Mesothelial cell of epicardium (in vitro differentiated cells): ENCODE results near the gene VGLL3. TPM values are rescaled to one million over a fixed set of nuclear protein-coding genes. Genes with fewer than 3 reads are reported as not detected.
"Not testable (repeated sequence)": the region's sequence is repeated elsewhere in the genome, so short reads cannot be mapped to it uniquely, and the experiment has no call there.

Source experiments
- DNase-seq, 2 experiments: peaks; one replicate each; pipeline ENCODE4 v3.0.0; 2021; ENCODE audit warnings: low spot score in 2 of 2; ENCODE audit not compliant: unreplicated experiment in 2 of 2
- H3K27ac Mint-ChIP-seq: 2 replicates; pipeline ENCODE4 v1.8.0; 2021; ENCODE audit warnings: mixed read lengths
- H3K27me3 Mint-ChIP-seq: 2 replicates; pipeline ENCODE4 v1.8.0; 2021; ENCODE audit warnings: low read depth, mixed read lengths
- H3K36me3 Mint-ChIP-seq: 2 replicates; pipeline ENCODE4 v1.8.0; 2021; ENCODE audit warnings: mixed read lengths
- H3K4me1 Mint-ChIP-seq: 2 replicates; pipeline ENCODE4 v1.8.0; 2021; ENCODE audit warnings: mixed read lengths
- H3K4me3 Mint-ChIP-seq: 2 replicates; pipeline ENCODE4 v1.8.0; 2021; ENCODE audit warnings: mild to moderate bottlenecking, moderate library complexity, mixed read lengths
- H3K9me3 Mint-ChIP-seq: 2 replicates; pipeline ENCODE4 v1.8.0; 2021; ENCODE audit warnings: mixed read lengths
- total RNA-seq: library from RNA; stranded (reverse); gene quantifications from 3 replicates; pipeline ENCODE4 v1.2.1, GENCODE V29; 2021
- TF ChIP-seq, protein P1 (sequence below): fragments of 200-600 bp; sonication (generic); IDR thresholded peaks from one replicate; pipeline ENCODE4 v1.5.0; 2021; ENCODE audit warnings: antibody characterized with exemption; ENCODE audit not compliant: unreplicated experiment

Gene VGLL3
- total RNA-seq, 1 donor from 2014 or later, result 11.9 TPM

DNA sequence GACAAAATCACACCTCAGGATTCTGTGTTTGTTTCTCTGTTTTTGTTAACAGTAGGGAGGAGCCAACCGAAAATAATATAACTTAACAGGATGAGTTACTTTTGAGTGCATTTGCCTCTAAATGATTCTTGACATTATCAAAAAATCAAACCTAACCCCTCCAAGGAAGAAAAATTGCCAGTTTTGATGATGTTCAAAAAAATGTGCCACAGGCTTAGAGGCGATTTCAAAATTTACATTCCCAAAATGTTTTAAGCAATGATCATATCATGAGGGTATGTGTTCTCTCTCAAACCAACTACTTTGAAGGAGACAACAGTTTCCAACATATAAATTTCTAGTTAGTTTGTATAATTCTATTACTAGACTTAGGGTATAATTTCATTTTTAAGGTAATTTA, 6.7 kb downstream of the VGLL3 start:
- peaks cover 32% of the 10 kb centered on the region for H3K4me1 Mint-ChIP-seq
- no peak overlapping the region for H3K27ac Mint-ChIP-seq

DNA sequence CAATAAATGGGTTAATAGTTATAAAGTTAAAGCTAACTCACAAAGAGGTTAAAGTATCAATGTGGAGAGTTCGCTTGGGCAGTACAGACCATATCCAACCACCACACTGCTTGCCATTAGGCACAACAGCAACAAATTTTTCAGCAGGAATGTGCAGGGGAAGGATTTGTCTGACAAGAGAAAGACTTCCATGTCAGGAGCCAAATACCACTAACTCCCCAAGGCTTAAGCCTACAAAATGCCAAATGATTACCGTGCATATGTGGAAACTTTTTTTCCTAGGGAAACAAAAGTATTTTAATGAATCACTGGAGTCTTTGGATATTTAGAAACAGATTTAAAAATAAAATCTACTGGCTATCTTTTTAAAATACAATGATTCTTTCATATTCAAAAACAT, 8.1 kb downstream of the VGLL3 start:
- Mint-ChIP-seq H3K27ac (peak overlapping the region; percentile 40), H3K36me3 (no peaks in the 10 kb centered on the region), H3K27me3 (no peaks in the 10 kb centered on the region), H3K4me1 (peaks cover 25% of the 10 kb centered on the region), H3K9me3 (no peaks in the 10 kb centered on the region), H3K4me3 (no peak overlapping the region)
- DNase-seq, result no peak
- TF ChIP-seq, protein P1, sequence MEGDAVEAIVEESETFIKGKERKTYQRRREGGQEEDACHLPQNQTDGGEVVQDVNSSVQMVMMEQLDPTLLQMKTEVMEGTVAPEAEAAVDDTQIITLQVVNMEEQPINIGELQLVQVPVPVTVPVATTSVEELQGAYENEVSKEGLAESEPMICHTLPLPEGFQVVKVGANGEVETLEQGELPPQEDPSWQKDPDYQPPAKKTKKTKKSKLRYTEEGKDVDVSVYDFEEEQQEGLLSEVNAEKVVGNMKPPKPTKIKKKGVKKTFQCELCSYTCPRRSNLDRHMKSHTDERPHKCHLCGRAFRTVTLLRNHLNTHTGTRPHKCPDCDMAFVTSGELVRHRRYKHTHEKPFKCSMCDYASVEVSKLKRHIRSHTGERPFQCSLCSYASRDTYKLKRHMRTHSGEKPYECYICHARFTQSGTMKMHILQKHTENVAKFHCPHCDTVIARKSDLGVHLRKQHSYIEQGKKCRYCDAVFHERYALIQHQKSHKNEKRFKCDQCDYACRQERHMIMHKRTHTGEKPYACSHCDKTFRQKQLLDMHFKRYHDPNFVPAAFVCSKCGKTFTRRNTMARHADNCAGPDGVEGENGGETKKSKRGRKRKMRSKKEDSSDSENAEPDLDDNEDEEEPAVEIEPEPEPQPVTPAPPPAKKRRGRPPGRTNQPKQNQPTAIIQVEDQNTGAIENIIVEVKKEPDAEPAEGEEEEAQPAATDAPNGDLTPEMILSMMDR, result no peak

More for the DNA sequence above, 6.7 kb downstream of the VGLL3 start:
- Mint-ChIP-seq H3K9me3 (no peaks in the 10 kb centered on the region), H3K4me3 (no peak overlapping the region), H3K36me3 (no peaks in the 10 kb centered on the region), H3K27me3 (peaks cover 5% of the 10 kb centered on the region)
- TF ChIP-seq, protein P1, result no peak
- DNase-seq, result no peak

DNA sequence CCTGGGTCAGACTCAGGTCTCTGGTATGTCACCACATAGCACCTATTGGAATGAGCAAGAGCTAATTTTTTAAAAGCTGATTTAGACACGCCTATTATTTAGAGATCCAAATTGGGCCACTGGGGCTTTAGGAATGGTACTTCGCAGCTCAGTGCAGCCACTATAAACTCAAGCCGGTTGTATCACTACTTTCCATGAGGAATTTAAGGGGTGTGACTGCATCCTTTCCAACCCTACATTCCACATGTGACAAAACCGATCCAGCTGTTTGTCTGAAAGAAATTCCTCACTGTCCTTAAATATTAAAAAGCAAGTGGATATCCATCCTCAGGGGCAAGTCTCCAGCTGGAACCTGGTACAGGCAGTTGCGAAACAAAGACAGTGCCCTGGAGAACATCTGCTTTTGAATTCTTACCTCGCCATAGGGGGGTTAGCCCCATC, 12.8 kb downstream of the VGLL3 start:
- TF ChIP-seq, protein P1, result no peak
- Mint-ChIP-seq H3K4me1 (peaks cover 10% of the 10 kb centered on the region), H3K27me3 (no peaks in the 10 kb centered on the region), H3K27ac (no peak overlapping the region), H3K36me3 (no peaks in the 10 kb centered on the region), H3K9me3 (no peaks in the 10 kb centered on the region), H3K4me3 (no peak overlapping the region)
- no peak for DNase-seq

DNA sequence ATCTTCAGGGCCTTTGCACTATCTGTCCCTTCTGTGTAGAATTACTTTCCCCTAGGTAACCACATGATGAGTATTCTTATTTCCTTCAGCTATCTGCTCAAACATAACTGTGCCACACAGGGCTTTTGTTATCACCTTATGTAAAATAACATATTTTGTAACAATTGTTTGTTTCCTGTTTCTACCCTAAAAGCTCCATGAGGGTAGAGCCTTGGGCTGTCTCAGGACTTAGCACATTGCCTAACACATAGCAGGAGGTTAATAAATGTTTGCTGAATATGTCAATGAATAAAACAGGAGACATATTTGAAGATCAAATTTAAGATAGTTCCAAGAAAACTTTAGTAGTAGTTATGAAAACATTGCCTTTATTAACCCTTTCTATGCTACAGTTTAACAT, 14.7 kb downstream of the VGLL3 start:
- Mint-ChIP-seq H3K4me3 (no peak overlapping the region), H3K9me3 (no peaks in the 10 kb centered on the region), H3K27me3 (no peaks in the 10 kb centered on the region), H3K36me3 (no peaks in the 10 kb centered on the region), H3K27ac (no peak overlapping the region), H3K4me1 (peaks cover 5% of the 10 kb centered on the region)
- no peak for DNase-seq
- TF ChIP-seq, protein P1, result no peak

DNA sequence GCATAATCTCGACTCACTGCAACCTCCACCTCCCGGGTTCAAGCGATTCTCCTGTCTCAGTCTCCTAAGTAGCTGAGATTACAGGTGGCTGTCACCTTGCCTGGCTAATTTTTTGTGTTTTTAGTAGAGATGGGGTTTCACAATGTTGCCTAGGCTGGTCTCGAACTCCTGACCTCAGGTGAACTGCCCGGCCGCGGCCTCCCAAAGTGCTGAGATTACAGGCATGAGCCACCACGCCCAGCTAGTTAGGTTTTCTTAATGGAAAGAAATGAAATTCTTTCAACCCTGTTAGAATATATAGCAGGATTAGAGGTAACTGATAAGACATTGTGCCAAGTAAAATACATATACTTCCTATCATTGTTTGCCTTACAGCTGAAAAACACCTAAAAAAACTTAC, 16.8 kb downstream of the VGLL3 start:
- H3K9me3 Mint-ChIP-seq, H3K4me1 Mint-ChIP-seq, H3K27me3 Mint-ChIP-seq, H3K4me3 Mint-ChIP-seq, H3K27ac Mint-ChIP-seq, DNase-seq, H3K36me3 Mint-ChIP-seq: not testable (repeated sequence)

DNA sequence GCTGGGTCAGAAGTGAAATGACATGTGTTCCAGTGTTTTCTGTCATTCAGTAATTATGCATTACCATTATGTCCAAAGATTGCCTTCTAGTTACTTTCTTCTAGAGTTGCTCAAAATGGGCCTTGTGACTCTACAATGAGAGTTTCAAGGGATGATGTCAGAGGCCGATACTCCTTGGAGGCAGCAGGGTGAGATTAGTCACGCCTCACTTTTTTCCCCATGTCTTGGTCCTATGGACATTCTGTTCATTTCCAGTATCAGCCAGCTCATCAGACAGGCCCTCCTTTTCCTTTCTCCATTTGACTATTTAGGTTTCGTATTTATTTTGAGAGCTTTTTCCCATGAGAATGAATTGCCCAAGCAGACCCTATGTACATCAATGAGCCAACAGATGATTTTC, 17.5 kb downstream of the VGLL3 start:
- no peak overlapping the region for H3K4me3 Mint-ChIP-seq
- H3K4me1 Mint-ChIP-seq, result peaks cover 4% of the 10 kb centered on the region
- no peak for DNase-seq
- peaks cover 7% of the 10 kb centered on the region for H3K9me3 Mint-ChIP-seq
- no peak overlapping the region for H3K27ac Mint-ChIP-seq
- TF ChIP-seq, protein P1, result no peak
- H3K36me3 Mint-ChIP-seq, result peaks cover 9% of the 10 kb centered on the region
- H3K27me3 Mint-ChIP-seq, result no peaks in the 10 kb centered on the region
